Measurements from ENCODE around the gene ZNF70. TPM values are rescaled to one million over a fixed set of nuclear protein-coding genes. Genes with fewer than 3 reads are reported as not detected.

ZNF70 gene
- total RNA-seq, 4 donors from 2014 or later = 3.5 to 8.0 (median 5.5) TPM

GRCh38 chr22:23767673-23768548 is 17.0 kb upstream of the ZNF70 start, which contains the start of gene CHCHD10:
Gene CHCHD10, minus strand, starts transcription at chr22:23767972. Its CDS starts 98 bp downstream, at chr22:23767874.
- no peaks in the 10 kb centered on the region for H3K9me3 ChIP-seq
- H3K4me1 ChIP-seq = peaks cover 0 to 99% (median 9%) of the 10 kb centered on the region in 3 donors
- TF ChIP-seq POLR2A (IDR thresholded peaks at IDR 0.05) (peak; percentile 51 to 56), CTCF (IDR thresholded peaks at IDR 0.05) (peak in 3 of 4 experiments; percentile 83 to 91 (median 84)), POLR2AphosphoS5 (IDR thresholded peaks at IDR 0.05) (peak; percentile 40), EP300 (IDR thresholded peaks at IDR 0.05) (no peak)
- 0% methylated on average over 1 of the region's 63 CpGs; no CpG with 5 or more reads in 1 of the 2 donors for WGBS, 2 donors (ENCODE audit: low coverage in 1 of 2)
- ATAC-seq = peak; percentile 75
- peak within 1 kb of the TSS; percentile 43 to 91 (median 90) for H3K27ac ChIP-seq
- H3K4me3 ChIP-seq = peak within 1 kb of the TSS; percentile 58 to 82
- no peaks in the 10 kb centered on the region for H3K27me3 ChIP-seq
- peaks cover 0 to 3% of the 10 kb centered on the region in 2 donors for H3K36me3 ChIP-seq

GRCh38 chr22:23767303-23767672 is 16.4 kb upstream of the ZNF70 start:
- Histone ChIP-seq H3K27me3 (no peaks in the 10 kb centered on the region), H3K4me1 (peaks cover 0 to 98% (median 8%) of the 10 kb centered on the region in 3 donors), H3K4me3 (peak overlapping the region; percentile 58 to 82), H3K36me3 (peaks cover 0 to 3% of the 10 kb centered on the region in 2 donors), H3K27ac (peak overlapping the region; percentile 43 to 91 (median 90)), H3K9me3 (no peaks in the 10 kb centered on the region)
- no CpG with 5 or more reads among the region's 27 CpGs for WGBS, 2 donors (ENCODE audit: low coverage in 1 of 2)
- TF ChIP-seq POLR2AphosphoS5 (IDR thresholded peaks at IDR 0.05) (no peak), EP300 (IDR thresholded peaks at IDR 0.05) (no peak), CTCF (IDR thresholded peaks at IDR 0.05) (no peak), POLR2A (IDR thresholded peaks at IDR 0.05) (no peak)
- ATAC-seq = no peak

GRCh38 chr22:23764899-23765881 is 14.3 kb upstream of the ZNF70 start:
- H3K27ac ChIP-seq = peak overlapping the region in 1 of 4 donors; percentile 19
- H3K4me1 ChIP-seq = peaks cover 0 to 77% (median 6%) of the 10 kb centered on the region in 3 donors
- no peak for ATAC-seq
- no peaks in the 10 kb centered on the region for H3K9me3 ChIP-seq
- TF ChIP-seq POLR2A (IDR thresholded peaks at IDR 0.05) = no peak
- no peak for TF ChIP-seq CTCF (IDR thresholded peaks at IDR 0.05)
- no peak for TF ChIP-seq POLR2AphosphoS5 (IDR thresholded peaks at IDR 0.05)
- TF ChIP-seq EP300 (IDR thresholded peaks at IDR 0.05) = no peak
- H3K4me3 ChIP-seq = no peak overlapping the region
- H3K36me3 ChIP-seq = peaks cover 0 to 3% of the 10 kb centered on the region in 2 donors
- no peaks in the 10 kb centered on the region for H3K27me3 ChIP-seq
- whole genome bisulfite sequencing, 2 donors (ENCODE audit: low coverage in 1 of 2) = 80% methylated on average over 1 to 2 of the region's 9 CpGs

GRCh38 chr22:23763954-23764353 is 13.0 kb upstream of the ZNF70 start:
- Histone ChIP-seq H3K27ac (peak overlapping the region in 2 of 4 donors; percentile 26 to 44), H3K4me3 (peak overlapping the region in 1 of 2 donors; percentile 32), H3K36me3 (peaks cover 0 to 3% of the 10 kb centered on the region in 2 donors), H3K9me3 (no peaks in the 10 kb centered on the region), H3K27me3 (no peaks in the 10 kb centered on the region), H3K4me1 (peaks cover 0 to 66% (median 5%) of the 10 kb centered on the region in 3 donors)
- no peak for TF ChIP-seq POLR2AphosphoS5 (IDR thresholded peaks at IDR 0.05)
- no peak for TF ChIP-seq CTCF (IDR thresholded peaks at IDR 0.05)
- TF ChIP-seq EP300 (IDR thresholded peaks at IDR 0.05) = no peak
- TF ChIP-seq POLR2A (IDR thresholded peaks at IDR 0.05) = no peak
- no peak for ATAC-seq
- WGBS, 2 donors (ENCODE audit: low coverage in 1 of 2) = 38% methylated on average over 6 of the region's 7 CpGs; no CpG with 5 or more reads in 1 of the 2 donors

Measured in gastroesophageal sphincter (tissue), 4 donors.